Measurements from ENCODE around the gene DCP2. TPM values are rescaled to one million over a fixed set of nuclear protein-coding genes. Genes with fewer than 3 reads are reported as not detected.

The DCP2 gene
- 33.0 and 34.3 TPM in 2 replicates for total RNA-seq

DNA sequence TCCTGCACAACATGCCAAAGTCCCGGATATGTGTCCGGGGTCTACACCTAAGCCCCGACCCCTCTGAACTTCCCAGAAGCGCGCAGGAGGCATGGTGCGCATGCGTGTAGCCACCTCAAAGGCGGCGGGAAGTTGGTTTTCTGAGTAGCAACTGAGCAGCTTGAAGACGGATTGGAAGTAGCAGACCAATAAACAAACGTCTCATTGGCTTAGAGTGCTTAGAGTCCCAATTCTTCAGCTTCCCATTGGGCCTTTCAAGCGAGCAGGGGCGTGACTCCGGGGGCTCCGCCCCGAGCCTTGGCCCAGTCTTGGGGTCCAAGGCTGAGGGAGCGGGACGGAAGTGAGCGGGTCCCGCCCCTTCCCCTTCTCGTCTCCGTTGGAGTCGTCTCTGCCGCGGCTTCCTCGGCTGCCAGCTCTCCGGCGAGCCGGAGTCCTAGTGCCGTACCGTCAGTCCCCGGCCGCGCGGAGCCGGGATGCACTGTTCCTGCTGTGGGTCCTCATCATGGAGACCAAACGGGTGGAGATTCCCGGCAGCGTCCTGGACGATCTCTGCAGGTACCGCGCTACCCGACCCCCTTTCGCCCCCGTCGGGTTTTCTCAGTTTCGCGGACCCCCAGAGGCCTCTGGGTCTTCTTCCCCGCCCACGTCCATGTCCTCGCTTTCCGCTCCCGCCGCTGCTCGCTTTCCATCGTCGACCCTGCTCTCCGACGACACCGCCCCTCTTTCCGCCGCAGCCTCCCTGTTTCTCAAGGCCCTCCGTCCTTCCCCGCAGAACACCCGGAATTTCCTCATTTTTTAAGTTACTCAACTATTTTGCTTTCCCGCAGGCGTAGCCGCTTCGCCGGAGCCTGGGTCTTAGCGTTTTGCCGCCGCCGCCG lies at the start of gene DCP2:
DCP2 (plus strand) TSS at position 367 of the 878 bp plus-strand sequence; CDS start at position 503, 136 bp downstream.

Other genes starting within 250 kb of the DCP2 start
- gene APC, start 238.9 kb upstream of the DCP2 start, total RNA-seq, result 32.3 and 35.2 TPM in 2 replicates
- 84.0 and 92.5 TPM in 2 replicates for gene SRP19, start 115.5 kb upstream of the DCP2 start, total RNA-seq
- 30.5 and 33.3 TPM in 2 replicates for gene REEP5, start 54.6 kb upstream of the DCP2 start, total RNA-seq

Data from tracheal epithelial cell (primary cell).